ENCODE measurements around the gene FIBP. TPM values are rescaled to one million over a fixed set of nuclear protein-coding genes. Genes with fewer than 3 reads are reported as not detected.

FIBP gene
- total RNA-seq, 4 donors from 2014 or later = 69.4 to 103 (median 86.2) TPM

GRCh38 chr11:65859812-65860277 is 28.4 kb downstream of the FIBP start:
- peak overlapping the region; percentile 49 for H3K4me3 ChIP-seq (ENCODE audit: low read depth, poor library complexity, severe bottlenecking)
- TF ChIP-seq POLR2A (IDR thresholded peaks at IDR 0.05) = no peak
- no peak for TF ChIP-seq CTCF (IDR thresholded peaks at IDR 0.05)
- 0 to 1% methylated on average over 16 of the region's 16 CpGs for WGBS, 2 donors
- peak in 1 of 2 donors; percentile 91 for DNase-seq (ENCODE audit: low spot score in 2 of 2)
- intact Hi-C loops (cut with DNase I; ENCODE audit: low total_unique reads) = no loop called here

- TF ChIP-seq CTCF (IDR thresholded peaks at IDR 0.05) (no peak), POLR2A (IDR thresholded peaks at IDR 0.05) (peak in 1 of 2 donors; percentile 86)
- intact Hi-C loops (cut with DNase I; ENCODE audit: low total_unique reads) = no loop called here
- H3K4me3 ChIP-seq (ENCODE audit: low read depth, poor library complexity, severe bottlenecking) = peak overlapping the region; percentile 49
- WGBS, 2 donors = 2% methylated on average over 25 to 46 of the region's 46 CpGs
- peak; percentile 99 to 100 for DNase-seq (ENCODE audit: low spot score in 2 of 2)
Observed at GRCh38 chr11:65859095-65859811, 29.0 kb downstream of the FIBP start.

DNA sequence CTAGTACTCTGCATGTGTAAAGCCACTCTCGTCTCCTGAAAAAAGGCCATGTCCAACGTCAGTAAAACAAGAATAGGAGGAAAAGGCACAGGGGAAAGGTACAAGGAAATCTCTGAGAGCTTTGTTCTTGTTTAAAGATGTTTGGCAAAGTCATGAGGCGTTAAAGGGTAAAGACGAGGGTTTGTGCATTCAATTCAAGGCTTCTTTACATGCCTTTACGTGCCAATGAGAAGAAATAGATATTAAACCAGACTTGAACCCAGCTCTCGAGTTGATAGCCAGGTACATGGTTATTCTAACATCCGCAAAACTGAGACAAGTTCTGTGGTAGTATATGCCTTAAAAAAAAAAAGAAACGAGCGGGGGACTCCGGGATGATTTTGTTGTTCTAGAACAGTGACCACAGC is 29.6 kb downstream of the FIBP start:
- intact Hi-C loops (cut with DNase I; ENCODE audit: low total_unique reads) = no loop called here
- DNase-seq (ENCODE audit: low spot score in 2 of 2) = no peak
- TF ChIP-seq CTCF (IDR thresholded peaks at IDR 0.05) (no peak), POLR2A (IDR thresholded peaks at IDR 0.05) (no peak)
- 0 to 1% methylated on average over 10 of the region's 10 CpGs for WGBS, 2 donors
- H3K4me3 ChIP-seq (ENCODE audit: low read depth, poor library complexity, severe bottlenecking) = no peak overlapping the region

DNA sequence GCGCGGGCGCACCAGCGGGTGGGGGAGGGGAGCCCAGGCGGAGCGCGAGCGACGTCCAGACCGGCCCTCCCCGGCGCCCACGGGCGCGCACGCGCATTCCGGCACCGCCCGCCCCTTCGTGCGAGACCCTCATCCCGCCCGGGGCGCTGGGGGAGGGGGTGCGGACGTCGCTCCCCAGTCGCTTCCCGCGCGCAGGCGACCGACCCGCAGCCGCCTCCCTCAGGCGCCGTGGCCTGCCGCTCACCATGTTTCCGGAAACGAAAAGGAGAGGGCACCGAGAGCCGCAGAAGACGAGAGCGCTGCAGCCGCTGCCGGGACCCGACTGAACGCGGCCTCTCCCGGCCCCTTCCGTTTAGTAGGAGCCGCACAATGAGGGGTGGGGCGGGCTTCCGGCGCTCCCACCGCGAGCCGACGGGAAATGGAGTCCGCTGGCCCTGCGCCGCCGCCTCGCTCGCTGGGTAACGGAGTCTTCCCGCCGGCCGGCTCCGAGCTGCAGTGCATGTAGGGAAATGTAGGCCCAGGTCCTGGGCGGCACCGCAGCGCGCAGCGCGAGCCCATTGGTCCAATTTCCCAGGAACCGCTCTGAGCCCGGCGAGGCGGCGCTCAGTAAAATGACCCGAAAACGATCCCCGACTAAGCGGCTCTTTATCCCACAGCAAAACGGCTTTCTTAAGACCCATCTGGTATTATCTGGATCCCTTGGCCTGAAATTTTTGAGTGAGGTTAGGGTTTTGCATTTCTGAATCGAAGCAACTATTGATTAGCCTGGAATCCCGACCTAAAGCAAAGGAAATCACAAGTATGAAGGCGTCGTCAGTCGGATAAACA is 30.2 kb downstream of the FIBP start, which contains the start of gene CFL1:
Gene CFL1 (minus strand): TSS at position 328 of the 828 bp plus-strand sequence. CDS start 81 bp downstream, at position 247.
- H3K4me3 ChIP-seq (ENCODE audit: low read depth, poor library complexity, severe bottlenecking) = peak within 1 kb of the TSS; percentile 94
- TF ChIP-seq POLR2A (IDR thresholded peaks at IDR 0.05) (peak in 1 of 2 donors; percentile 76), CTCF (IDR thresholded peaks at IDR 0.05) (no peak)
- peak; percentile 97 to 100 for DNase-seq (ENCODE audit: low spot score in 2 of 2)
- 0% methylated on average over 48 to 50 of the region's 92 CpGs for WGBS, 2 donors
- intact Hi-C loops (cut with DNase I; ENCODE audit: low total_unique reads) = no loop called here

DNA sequence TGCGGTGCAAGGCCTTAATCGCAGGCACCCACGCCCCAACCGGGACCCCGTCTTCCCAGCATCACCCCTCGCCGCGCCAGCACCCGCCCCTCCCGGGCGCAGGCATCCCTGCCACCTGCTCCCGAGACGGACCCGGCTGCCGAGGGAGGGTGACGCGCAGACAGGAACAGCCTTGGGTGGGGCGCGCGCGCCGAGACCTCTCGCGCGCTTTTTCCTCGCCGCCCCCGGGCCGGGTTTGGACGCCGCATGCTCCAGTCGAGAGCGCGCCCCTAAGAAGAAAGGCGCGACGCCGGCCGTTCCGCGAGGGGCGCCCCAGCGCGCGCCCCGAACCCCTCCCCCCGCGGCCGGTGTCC is 30.8 kb downstream of the FIBP start:
- intact Hi-C loops (cut with DNase I; ENCODE audit: low total_unique reads) = no loop called here
- H3K4me3 ChIP-seq (ENCODE audit: low read depth, poor library complexity, severe bottlenecking) = peak overlapping the region; percentile 94
- peak in 1 of 2 donors; percentile 93 for DNase-seq (ENCODE audit: low spot score in 2 of 2)
- no peak for TF ChIP-seq CTCF (IDR thresholded peaks at IDR 0.05)
- TF ChIP-seq POLR2A (IDR thresholded peaks at IDR 0.05) = no peak
- WGBS, 2 donors = 0 to 1% methylated on average over 13 to 32 of the region's 49 CpGs

Data from lower leg skin (tissue), 4 donors.